Liver (tissue), 9 donors: ENCODE results near the gene MAP3K3. TPM values are rescaled to one million over a fixed set of nuclear protein-coding genes. Genes with fewer than 3 reads are reported as not detected.

ENCODE experiments used
- DNase-seq: peaks from one replicate; pipeline ENCODE4 v3.0.0-alpha.2; 2017; ENCODE audit warnings: low spot score
- H3K27ac ChIP-seq, 2 donors: one replicate each; pipeline ENCODE4 v1.7.0; 2013; ENCODE audit warnings: inconsistent platforms in 2 of 2, low read length in 2 of 2, control low read depth in 1 of 2, low read depth in 1 of 2, mild to moderate bottlenecking in 1 of 2
- H3K27me3 ChIP-seq, 4 donors: one replicate each; pipeline versions ENCODE4 v1.6.1 to v1.7.0; 2013; ENCODE audit warnings: low read length in 3 of 4, inconsistent platforms in 1 of 4, mild to moderate bottlenecking in 1 of 4, moderate library complexity in 1 of 4; ENCODE audit not compliant: control insufficient read depth in 4 of 4, insufficient read depth in 4 of 4
- H3K36me3 ChIP-seq, 4 donors: one replicate each; pipeline versions ENCODE4 v1.6.1 to v1.7.0; 2013; ENCODE audit warnings: low read length in 3 of 4, mild to moderate bottlenecking in 3 of 4, low read depth in 1 of 4, moderate library complexity in 1 of 4; ENCODE audit not compliant: control insufficient read depth in 4 of 4, insufficient read depth in 3 of 4
- H3K4me1 ChIP-seq, 4 donors: one replicate each; pipeline versions ENCODE4 v1.6.1 to v1.7.0; 2013; ENCODE audit warnings: low read length in 3 of 4, mild to moderate bottlenecking in 3 of 4, moderate library complexity in 1 of 4; ENCODE audit not compliant: control insufficient read depth in 4 of 4, insufficient read depth in 4 of 4
- H3K4me3 ChIP-seq, 3 donors: one replicate each; pipeline versions ENCODE4 v1.6.1 to v1.7.0; 2013; ENCODE audit warnings: low read length in 3 of 3, control low read depth in 1 of 3, low read depth in 1 of 3, mild to moderate bottlenecking in 1 of 3
- H3K9ac ChIP-seq, 2 donors: one replicate each; pipeline ENCODE4 v1.7.0; 2013; ENCODE audit warnings: low read length in 2 of 2, mild to moderate bottlenecking in 2 of 2, moderate library complexity in 2 of 2, control low read depth in 1 of 2, low read depth in 1 of 2
- H3K9me3 ChIP-seq, 4 donors: one replicate each; pipeline versions ENCODE4 v1.6.1 to v1.7.0; 2013; ENCODE audit warnings: low read length in 3 of 4; ENCODE audit not compliant: control insufficient read depth in 4 of 4
- CTCF ChIP-seq: fragments of 150-350 bp; IDR thresholded peaks from 2 replicates; pipeline ENCODE4 v1.5.1; 2017; ENCODE audit warnings: improper control_type of control experiment, low read depth, low read length; ENCODE audit not compliant: missing input control
- EGR1 ChIP-seq, 2 donors: IDR thresholded peaks; 2 replicates each; pipeline ENCODE4 v1.6.1; 2016 to 2018; ENCODE audit warnings: antibody characterized with exemption in 2 of 2, low read depth in 2 of 2
- FOXA1 ChIP-seq: IDR thresholded peaks from 2 replicates; pipeline ENCODE4 v1.6.1; 2016; ENCODE audit warnings: antibody characterized with exemption
- FOXA2 ChIP-seq: IDR thresholded peaks from 2 replicates; pipeline ENCODE4 v1.6.1; 2016; ENCODE audit warnings: antibody characterized with exemption
- GABPA ChIP-seq, 2 donors: IDR thresholded peaks in 1 of 2; conservative IDR thresholded peaks in 1 of 2; 2 replicates each; pipeline ENCODE4 v1.6.1; 2016; ENCODE audit warnings: antibody characterized with exemption in 2 of 2, mild to moderate bottlenecking in 1 of 2, moderate library complexity in 1 of 2
- HNF4A ChIP-seq, 2 donors: conservative IDR thresholded peaks; 2 replicates each; pipeline ENCODE4 v1.6.1; 2016; ENCODE audit warnings: antibody characterized with exemption in 2 of 2, mild to moderate bottlenecking in 2 of 2
- HNF4G ChIP-seq: IDR thresholded peaks from 2 replicates; pipeline ENCODE4 v1.6.1; 2016; ENCODE audit warnings: antibody characterized with exemption
- JUND ChIP-seq, 2 donors: IDR thresholded peaks; 2 replicates each; pipeline ENCODE4 v1.6.1; 2016; ENCODE audit warnings: antibody characterized with exemption in 2 of 2
- NR2F2 ChIP-seq: IDR thresholded peaks from 2 replicates; pipeline ENCODE4 v1.6.1; 2016; ENCODE audit warnings: antibody characterized with exemption
- RAD21 ChIP-seq, 2 donors: IDR thresholded peaks; 2 replicates each; pipeline ENCODE4 v1.6.1; 2016; ENCODE audit warnings: antibody characterized with exemption in 2 of 2, mild to moderate bottlenecking in 2 of 2
- SP1 ChIP-seq: IDR thresholded peaks from 2 replicates; pipeline ENCODE4 v1.6.1; 2018; ENCODE audit warnings: antibody characterized with exemption, mild to moderate bottlenecking
- TAF1 ChIP-seq: conservative IDR thresholded peaks from 2 replicates; pipeline ENCODE4 v1.6.1; 2016; ENCODE audit warnings: antibody characterized with exemption, mild to moderate bottlenecking
- YY1 ChIP-seq: IDR thresholded peaks from 2 replicates; pipeline ENCODE4 v1.6.1; 2016; ENCODE audit warnings: antibody characterized with exemption, mild to moderate bottlenecking
- WGBS: extraction: QIAGEN DNeasy Blood & Tissue Kit; methylation state at CpG from one replicate; pipeline ENCODE4 v1.1.7; 2013; 5-methylcytosine and 5-hydroxymethylcytosine counted together
- polyA plus RNA-seq, 2 donors: library from polyadenylated mRNA; stranded (reverse) in 1 of 2; unstranded in 1 of 2; fragments of 200-250 nt in 1 of 2; fragments of >200 nt in 1 of 2; fragmentation: Nextera tagmentation in 1 of 2; extraction: Ambion mirVana in 1 of 2; gene quantifications; one replicate each; pipeline versions ENCODE4 v1.2.1 to v1.2.3, GENCODE V29; 2013 to 2015
- total RNA-seq, 2 donors: library from RNA; depleted of rRNA; stranded (reverse); fragments of >200 nt; gene quantifications; one replicate each; pipeline ENCODE4 v1.2.3, GENCODE V29; 2014
- TF ChIP-seq, protein P1 (sequence below): IDR thresholded peaks from 2 replicates; pipeline ENCODE4 v1.6.1; 2016; ENCODE audit warnings: antibody characterized with exemption
- TF ChIP-seq, protein P2 (sequence below): IDR thresholded peaks from 2 replicates; pipeline ENCODE4 v1.6.1; 2016; ENCODE audit warnings: antibody characterized with exemption, mild to moderate bottlenecking
- TF ChIP-seq, protein P3 (sequence below): IDR thresholded peaks from 2 replicates; pipeline ENCODE4 v1.6.1; 2016; ENCODE audit warnings: antibody characterized with exemption
- TF ChIP-seq, protein P4 (sequence below): IDR thresholded peaks from 2 replicates; pipeline ENCODE4 v1.6.1; 2016; ENCODE audit warnings: antibody characterized with exemption
- donor health status: healthy.
- donor health status: healthy.
- donor health status: healthy.
- donor health status: healthy.
- donor health status: healthy.

MAP3K3 gene
- total and polyA plus RNA-seq, 4 donors = 3.9 to 28.7 (median 11.0) TPM

- Histone ChIP-seq H3K27me3 (no peaks in the 10 kb centered on the region), H3K4me3 (no peak overlapping the region), H3K4me1 (peaks cover 0 to 3% (median 1%) of the 10 kb centered on the region in 4 donors), H3K36me3 (peaks cover 4 to 19% (median 12%) of the 10 kb centered on the region in 4 donors), H3K9ac (no peak overlapping the region), H3K9me3 (no peaks in the 10 kb centered on the region), H3K27ac (no peak overlapping the region)
- TF ChIP-seq YY1 (no peak), JUND (IDR thresholded peaks at IDR 0.05) (no peak), RAD21 (IDR thresholded peaks at IDR 0.05) (no peak), HNF4A (conservative IDR thresholded peaks at IDR 0.05) (no peak), SP1 (no peak), TAF1 (no peak), CTCF (no peak), GABPA (IDR thresholded peaks at IDR 0.05 in 1 of 2, conservative IDR thresholded peaks at IDR 0.05 in 1 of 2) (no peak), NR2F2 (no peak), FOXA2 (no peak), HNF4G (no peak)
- TF ChIP-seq, protein P1, sequence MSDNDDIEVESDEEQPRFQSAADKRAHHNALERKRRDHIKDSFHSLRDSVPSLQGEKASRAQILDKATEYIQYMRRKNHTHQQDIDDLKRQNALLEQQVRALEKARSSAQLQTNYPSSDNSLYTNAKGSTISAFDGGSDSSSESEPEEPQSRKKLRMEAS = no peak
- TF ChIP-seq, protein P2, sequence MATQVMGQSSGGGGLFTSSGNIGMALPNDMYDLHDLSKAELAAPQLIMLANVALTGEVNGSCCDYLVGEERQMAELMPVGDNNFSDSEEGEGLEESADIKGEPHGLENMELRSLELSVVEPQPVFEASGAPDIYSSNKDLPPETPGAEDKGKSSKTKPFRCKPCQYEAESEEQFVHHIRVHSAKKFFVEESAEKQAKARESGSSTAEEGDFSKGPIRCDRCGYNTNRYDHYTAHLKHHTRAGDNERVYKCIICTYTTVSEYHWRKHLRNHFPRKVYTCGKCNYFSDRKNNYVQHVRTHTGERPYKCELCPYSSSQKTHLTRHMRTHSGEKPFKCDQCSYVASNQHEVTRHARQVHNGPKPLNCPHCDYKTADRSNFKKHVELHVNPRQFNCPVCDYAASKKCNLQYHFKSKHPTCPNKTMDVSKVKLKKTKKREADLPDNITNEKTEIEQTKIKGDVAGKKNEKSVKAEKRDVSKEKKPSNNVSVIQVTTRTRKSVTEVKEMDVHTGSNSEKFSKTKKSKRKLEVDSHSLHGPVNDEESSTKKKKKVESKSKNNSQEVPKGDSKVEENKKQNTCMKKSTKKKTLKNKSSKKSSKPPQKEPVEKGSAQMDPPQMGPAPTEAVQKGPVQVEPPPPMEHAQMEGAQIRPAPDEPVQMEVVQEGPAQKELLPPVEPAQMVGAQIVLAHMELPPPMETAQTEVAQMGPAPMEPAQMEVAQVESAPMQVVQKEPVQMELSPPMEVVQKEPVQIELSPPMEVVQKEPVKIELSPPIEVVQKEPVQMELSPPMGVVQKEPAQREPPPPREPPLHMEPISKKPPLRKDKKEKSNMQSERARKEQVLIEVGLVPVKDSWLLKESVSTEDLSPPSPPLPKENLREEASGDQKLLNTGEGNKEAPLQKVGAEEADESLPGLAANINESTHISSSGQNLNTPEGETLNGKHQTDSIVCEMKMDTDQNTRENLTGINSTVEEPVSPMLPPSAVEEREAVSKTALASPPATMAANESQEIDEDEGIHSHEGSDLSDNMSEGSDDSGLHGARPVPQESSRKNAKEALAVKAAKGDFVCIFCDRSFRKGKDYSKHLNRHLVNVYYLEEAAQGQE = no peak
- TF ChIP-seq, protein P3, sequence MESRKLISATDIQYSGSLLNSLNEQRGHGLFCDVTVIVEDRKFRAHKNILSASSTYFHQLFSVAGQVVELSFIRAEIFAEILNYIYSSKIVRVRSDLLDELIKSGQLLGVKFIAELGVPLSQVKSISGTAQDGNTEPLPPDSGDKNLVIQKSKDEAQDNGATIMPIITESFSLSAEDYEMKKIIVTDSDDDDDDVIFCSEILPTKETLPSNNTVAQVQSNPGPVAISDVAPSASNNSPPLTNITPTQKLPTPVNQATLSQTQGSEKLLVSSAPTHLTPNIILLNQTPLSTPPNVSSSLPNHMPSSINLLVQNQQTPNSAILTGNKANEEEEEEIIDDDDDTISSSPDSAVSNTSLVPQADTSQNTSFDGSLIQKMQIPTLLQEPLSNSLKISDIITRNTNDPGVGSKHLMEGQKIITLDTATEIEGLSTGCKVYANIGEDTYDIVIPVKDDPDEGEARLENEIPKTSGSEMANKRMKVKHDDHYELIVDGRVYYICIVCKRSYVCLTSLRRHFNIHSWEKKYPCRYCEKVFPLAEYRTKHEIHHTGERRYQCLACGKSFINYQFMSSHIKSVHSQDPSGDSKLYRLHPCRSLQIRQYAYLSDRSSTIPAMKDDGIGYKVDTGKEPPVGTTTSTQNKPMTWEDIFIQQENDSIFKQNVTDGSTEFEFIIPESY = no peak
- TF ChIP-seq, protein P4, sequence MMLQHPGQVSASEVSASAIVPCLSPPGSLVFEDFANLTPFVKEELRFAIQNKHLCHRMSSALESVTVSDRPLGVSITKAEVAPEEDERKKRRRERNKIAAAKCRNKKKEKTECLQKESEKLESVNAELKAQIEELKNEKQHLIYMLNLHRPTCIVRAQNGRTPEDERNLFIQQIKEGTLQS = no peak
- no peak for DNase-seq
Measured at GRCh38 chr17:63647936-63648335, 25.7 kb downstream of the MAP3K3 start.

GRCh38 chr17:63649813-63650212 is 27.6 kb downstream of the MAP3K3 start:
- DNase-seq = no peak
- WGBS = 84% methylated on average over 1 of the region's 1 CpG
- no peaks in the 10 kb centered on the region for H3K27me3 ChIP-seq
- TF ChIP-seq GABPA (IDR thresholded peaks at IDR 0.05 in 1 of 2, conservative IDR thresholded peaks at IDR 0.05 in 1 of 2) (no peak), FOXA1 (no peak), EGR1 (IDR thresholded peaks at IDR 0.05; ENCODE audit: low read depth in 2 of 2) (no peak), TAF1 (no peak), HNF4A (conservative IDR thresholded peaks at IDR 0.05) (no peak), YY1 (no peak), FOXA2 (no peak), NR2F2 (no peak), RAD21 (IDR thresholded peaks at IDR 0.05) (no peak), JUND (IDR thresholded peaks at IDR 0.05) (no peak)
- TF ChIP-seq, protein P2 = no peak
- TF ChIP-seq, protein P3 = no peak
- TF ChIP-seq, protein P4 = no peak
- TF ChIP-seq, protein P1 = no peak
- peaks cover 0 to 3% (median 1%) of the 10 kb centered on the region in 4 donors for H3K4me1 ChIP-seq
- H3K36me3 ChIP-seq = peaks cover 5 to 27% (median 15%) of the 10 kb centered on the region in 4 donors
- no peaks in the 10 kb centered on the region for H3K9me3 ChIP-seq
- H3K9ac ChIP-seq = no peak overlapping the region
- H3K4me3 ChIP-seq = no peak overlapping the region
- H3K27ac ChIP-seq = no peak overlapping the region
